Coronary artery (tissue), 2 donors: ENCODE data around the gene TRIAP1.
A peak's percentile ranks its signal among the peaks of the same experiment; 100 is the strongest.

Source experiments
- DNase-seq: peaks from one replicate; pipeline ENCODE4 v3.0.0-alpha.2; 2017; ENCODE audit warnings: low spot score
- H3K27ac ChIP-seq, 2 donors: fragments of 200-600 bp; sonication (generic); one replicate each; pipeline ENCODE4 v1.5.1; 2016 to 2019
- H3K4me3 ChIP-seq: fragments of 200-600 bp; sonication (generic); 2 replicates; pipeline ENCODE4 v1.5.1; 2016; ENCODE audit warnings: mild to moderate bottlenecking, moderate library complexity
- TF ChIP-seq, protein P1 (sequence below): fragments of 200-600 bp; sonication (generic); IDR thresholded peaks from one replicate; pipeline ENCODE4 v1.5.1; 2019; ENCODE audit warnings: antibody characterized with exemption

The TRIAP1 gene

DNA sequence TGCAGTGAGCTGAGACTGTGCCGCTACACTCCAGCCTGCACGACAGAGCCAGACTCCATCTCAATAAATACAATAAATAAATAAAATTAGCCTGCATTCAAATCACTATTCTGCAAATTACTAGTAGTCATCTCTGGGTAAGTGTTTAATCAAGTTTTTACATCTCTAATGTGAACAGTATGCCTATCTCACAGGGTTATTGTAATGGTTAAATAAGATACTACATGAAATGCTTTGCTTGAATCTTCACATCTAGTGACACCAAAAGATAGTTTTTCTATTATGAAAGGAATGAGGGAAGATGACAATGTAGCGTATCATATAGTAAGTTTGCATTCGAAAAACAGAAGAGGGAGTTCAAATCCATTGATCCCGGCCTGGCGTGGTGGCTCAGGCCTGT, 21.3 kb upstream of the TRIAP1 start:
- TF ChIP-seq, protein P1, sequence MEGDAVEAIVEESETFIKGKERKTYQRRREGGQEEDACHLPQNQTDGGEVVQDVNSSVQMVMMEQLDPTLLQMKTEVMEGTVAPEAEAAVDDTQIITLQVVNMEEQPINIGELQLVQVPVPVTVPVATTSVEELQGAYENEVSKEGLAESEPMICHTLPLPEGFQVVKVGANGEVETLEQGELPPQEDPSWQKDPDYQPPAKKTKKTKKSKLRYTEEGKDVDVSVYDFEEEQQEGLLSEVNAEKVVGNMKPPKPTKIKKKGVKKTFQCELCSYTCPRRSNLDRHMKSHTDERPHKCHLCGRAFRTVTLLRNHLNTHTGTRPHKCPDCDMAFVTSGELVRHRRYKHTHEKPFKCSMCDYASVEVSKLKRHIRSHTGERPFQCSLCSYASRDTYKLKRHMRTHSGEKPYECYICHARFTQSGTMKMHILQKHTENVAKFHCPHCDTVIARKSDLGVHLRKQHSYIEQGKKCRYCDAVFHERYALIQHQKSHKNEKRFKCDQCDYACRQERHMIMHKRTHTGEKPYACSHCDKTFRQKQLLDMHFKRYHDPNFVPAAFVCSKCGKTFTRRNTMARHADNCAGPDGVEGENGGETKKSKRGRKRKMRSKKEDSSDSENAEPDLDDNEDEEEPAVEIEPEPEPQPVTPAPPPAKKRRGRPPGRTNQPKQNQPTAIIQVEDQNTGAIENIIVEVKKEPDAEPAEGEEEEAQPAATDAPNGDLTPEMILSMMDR = no peak

GRCh38 chr12:120466560-120467315, 20.6 kb upstream of the TRIAP1 start:
- Histone ChIP-seq H3K4me3 (no peak overlapping the region), H3K27ac (no peak overlapping the region)
- TF ChIP-seq, protein P1 = peak; percentile 18
- no peak for DNase-seq

More for the DNA sequence above, 21.3 kb upstream of the TRIAP1 start:
- no peak overlapping the region for H3K27ac ChIP-seq
- no peak overlapping the region for H3K4me3 ChIP-seq
- no peak for DNase-seq

- DNase-seq = no peak
- TF ChIP-seq, protein P1 = no peak
- Histone ChIP-seq H3K27ac (no peak overlapping the region), H3K4me3 (no peak overlapping the region)
These were observed 19.6 kb upstream of the TRIAP1 start for GRCh38 chr12:120465756-120466155.

GRCh38 chr12:120463712-120464111, 17.5 kb upstream of the TRIAP1 start:
- H3K4me3 ChIP-seq = no peak overlapping the region
- TF ChIP-seq, protein P1 = no peak
- no peak overlapping the region for H3K27ac ChIP-seq
- no peak for DNase-seq

- DNase-seq = no peak
- TF ChIP-seq, protein P1 = no peak
- H3K4me3 ChIP-seq = no peak overlapping the region
- no peak overlapping the region for H3K27ac ChIP-seq
These were observed 16.0 kb upstream of the TRIAP1 start for GRCh38 chr12:120462099-120462640.

GRCh38 chr12:120460157-120460556, 14.0 kb upstream of the TRIAP1 start:
- DNase-seq = no peak
- no peak overlapping the region for H3K27ac ChIP-seq
- TF ChIP-seq, protein P1 = no peak
- H3K4me3 ChIP-seq = no peak overlapping the region

DNA sequence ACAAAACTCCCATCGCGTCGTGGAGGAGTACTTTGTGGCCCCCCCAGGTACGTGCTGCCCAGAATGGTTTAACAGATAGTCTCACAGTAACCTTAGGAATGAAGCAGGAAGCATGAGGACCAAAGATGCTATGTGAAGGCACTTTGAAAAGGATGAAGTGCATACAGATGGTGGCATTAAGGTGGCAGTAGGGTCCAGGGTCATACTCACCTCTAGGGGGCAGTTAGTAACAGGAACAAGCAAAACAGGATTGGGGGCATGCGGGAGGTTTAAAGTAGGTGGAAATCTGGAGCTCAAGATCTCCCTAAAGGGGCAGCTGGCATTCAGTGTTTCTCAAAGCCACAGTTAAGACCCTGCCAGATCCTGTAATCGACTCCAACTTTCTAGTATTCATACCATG, 10.9 kb upstream of the TRIAP1 start:
- DNase-seq = no peak
- Histone ChIP-seq H3K4me3 (no peak overlapping the region), H3K27ac (no peak overlapping the region)
- TF ChIP-seq, protein P1 = no peak
